ENCODE data around the gene ENTR1. TPM values are rescaled to one million over a fixed set of nuclear protein-coding genes. Genes with fewer than 3 reads are reported as not detected.

The ENTR1 gene
- total RNA-seq, 2 donors from 2014 or later = 25.3 to 43.1 TPM

DNA sequence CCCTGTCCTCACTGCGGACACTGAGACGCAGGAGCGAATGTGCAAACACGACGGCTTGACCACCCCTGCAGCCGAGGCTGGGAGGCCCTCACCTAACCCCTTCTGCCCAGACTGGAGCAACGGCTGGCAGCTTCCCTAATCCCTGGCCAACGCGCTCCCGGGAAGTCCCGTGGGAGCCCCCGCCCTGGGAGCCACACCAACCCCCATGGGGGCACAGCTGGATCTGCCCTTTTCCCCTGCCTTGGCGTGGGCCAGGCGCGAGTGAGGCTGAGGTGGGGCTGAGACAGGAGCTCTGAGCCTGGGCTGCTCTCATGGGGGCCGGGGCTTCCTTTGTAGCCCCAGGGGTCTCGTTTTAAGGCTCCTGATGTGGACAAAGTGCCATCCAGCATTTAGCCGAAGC is 42.2 kb downstream of the ENTR1 start:
- ATAC-seq (ENCODE audit: insufficient number of reproducible peaks, low FRiP score, low read depth) = no peak
- no peaks in the 10 kb centered on the region for H3K27me3 ChIP-seq (replicated peaks; ENCODE audit: insufficient read depth)
- H3K36me3 ChIP-seq = no peaks in the 10 kb centered on the region
- no peak for TF ChIP-seq CTCF (IDR thresholded peaks at IDR 0.05)
- H3K27ac ChIP-seq = no peak overlapping the region
- H3K9me3 ChIP-seq = no peaks in the 10 kb centered on the region
- H3K4me3 ChIP-seq = no peak overlapping the region
- peaks cover 5 to 8% of the 10 kb centered on the region in 2 donors for H3K4me1 ChIP-seq (ENCODE audit: control insufficient read depth in 1 of 2, low read depth in 2 of 2)
- DNase-seq (ENCODE audit: low spot score) = no peak

GRCh38 chr9:136367296-136368145 is 42.9 kb downstream of the ENTR1 start:
- Histone ChIP-seq H3K9me3 (no peaks in the 10 kb centered on the region), H3K36me3 (no peaks in the 10 kb centered on the region), H3K4me3 (no peak overlapping the region), H3K4me1 (ENCODE audit: control insufficient read depth in 1 of 2, low read depth in 2 of 2) (peaks cover 5 to 12% of the 10 kb centered on the region in 2 donors), H3K27ac (no peak overlapping the region), H3K27me3 (replicated peaks; ENCODE audit: insufficient read depth) (no peaks in the 10 kb centered on the region)
- ATAC-seq (ENCODE audit: insufficient number of reproducible peaks, low FRiP score, low read depth) (no peak), DNase-seq (ENCODE audit: low spot score) (no peak)
- TF ChIP-seq CTCF (IDR thresholded peaks at IDR 0.05) = no peak

- Histone ChIP-seq H3K36me3 (no peaks in the 10 kb centered on the region), H3K27me3 (replicated peaks; ENCODE audit: insufficient read depth) (no peaks in the 10 kb centered on the region), H3K4me1 (ENCODE audit: control insufficient read depth in 1 of 2, low read depth in 2 of 2) (peaks cover 5 to 16% of the 10 kb centered on the region in 2 donors), H3K4me3 (no peak overlapping the region), H3K9me3 (no peaks in the 10 kb centered on the region), H3K27ac (no peak overlapping the region)
- TF ChIP-seq CTCF (IDR thresholded peaks at IDR 0.05) = no peak
- DNase-seq (ENCODE audit: low spot score) = no peak
- no peak for ATAC-seq (ENCODE audit: insufficient number of reproducible peaks, low FRiP score, low read depth)
Measured at GRCh38 chr9:136366826-136367225, 43.6 kb downstream of the ENTR1 start.

GRCh38 chr9:136365775-136366222 is 44.6 kb downstream of the ENTR1 start:
- TF ChIP-seq CTCF (IDR thresholded peaks at IDR 0.05) = no peak
- H3K9me3 ChIP-seq = no peaks in the 10 kb centered on the region
- no peak overlapping the region for H3K4me3 ChIP-seq
- no peaks in the 10 kb centered on the region for H3K36me3 ChIP-seq
- DNase-seq (ENCODE audit: low spot score) = no peak
- peaks cover 5 to 18% of the 10 kb centered on the region in 2 donors for H3K4me1 ChIP-seq (ENCODE audit: control insufficient read depth in 1 of 2, low read depth in 2 of 2)
- H3K27ac ChIP-seq = no peak overlapping the region
- ATAC-seq (ENCODE audit: insufficient number of reproducible peaks, low FRiP score, low read depth) = no peak
- H3K27me3 ChIP-seq (replicated peaks; ENCODE audit: insufficient read depth) = no peaks in the 10 kb centered on the region

DNA sequence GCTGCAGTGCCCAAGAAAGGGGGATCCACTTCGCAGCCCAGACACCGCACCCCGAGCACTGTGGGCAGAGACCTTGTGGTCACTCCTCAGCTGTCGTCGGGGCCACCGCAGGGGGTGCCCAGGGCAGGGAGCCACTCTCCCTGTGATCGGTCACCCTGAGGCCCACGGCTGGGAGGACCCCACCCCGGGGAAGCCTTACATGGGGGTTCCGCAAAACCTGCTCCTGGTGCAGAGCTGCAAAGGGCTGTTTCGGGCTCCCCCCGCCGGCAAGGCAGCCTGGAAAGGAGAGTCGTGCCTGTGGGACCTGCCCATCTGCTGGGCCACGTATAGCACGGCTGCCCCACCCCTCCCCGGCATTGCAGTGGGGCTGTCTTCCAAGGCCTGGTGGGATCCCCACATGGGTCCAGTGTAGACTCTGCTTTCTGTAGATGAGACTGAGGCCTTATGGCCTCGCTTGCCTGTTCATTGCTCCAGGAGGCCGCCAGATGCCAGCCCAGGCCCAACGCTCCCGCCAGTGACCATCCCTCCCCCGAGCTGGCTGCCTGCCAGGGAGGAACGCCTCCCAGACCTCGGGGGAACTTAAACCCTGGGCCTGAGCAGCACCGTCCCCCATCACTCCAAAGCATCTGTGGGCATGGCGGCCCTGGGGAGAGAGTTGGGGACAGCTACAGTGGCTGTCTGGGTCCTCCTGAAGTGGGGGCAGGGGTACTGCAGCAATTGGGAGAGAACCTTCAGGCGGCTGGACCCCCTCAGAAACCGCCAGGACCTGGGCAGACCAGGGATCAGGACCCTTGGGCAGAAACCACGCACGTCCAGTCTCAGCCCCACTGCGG is 45.3 kb downstream of the ENTR1 start:
- no peaks in the 10 kb centered on the region for H3K27me3 ChIP-seq (replicated peaks; ENCODE audit: insufficient read depth)
- H3K4me3 ChIP-seq = no peak overlapping the region
- ATAC-seq (ENCODE audit: insufficient number of reproducible peaks, low FRiP score, low read depth) (no peak), DNase-seq (ENCODE audit: low spot score) (no peak)
- no peaks in the 10 kb centered on the region for H3K9me3 ChIP-seq
- H3K36me3 ChIP-seq = no peaks in the 10 kb centered on the region
- H3K4me1 ChIP-seq (ENCODE audit: control insufficient read depth in 1 of 2, low read depth in 2 of 2) = peaks cover 5 to 21% of the 10 kb centered on the region in 2 donors
- TF ChIP-seq CTCF (IDR thresholded peaks at IDR 0.05) = no peak
- no peak overlapping the region for H3K27ac ChIP-seq

Measured in thoracic aorta (tissue), 2 donors.